GM18868 (cell line): ENCODE measurements around the gene MAMDC2.

ENCODE experiments used
- ATAC-seq: cut with Tn5 transposase; IDR thresholded peaks from one replicate; pipeline ENCODE4 v1.9.1; 2021; ENCODE audit warnings: mild to moderate bottlenecking, moderate library complexity; ENCODE audit not compliant: unreplicated experiment

The MAMDC2 gene

DNA sequence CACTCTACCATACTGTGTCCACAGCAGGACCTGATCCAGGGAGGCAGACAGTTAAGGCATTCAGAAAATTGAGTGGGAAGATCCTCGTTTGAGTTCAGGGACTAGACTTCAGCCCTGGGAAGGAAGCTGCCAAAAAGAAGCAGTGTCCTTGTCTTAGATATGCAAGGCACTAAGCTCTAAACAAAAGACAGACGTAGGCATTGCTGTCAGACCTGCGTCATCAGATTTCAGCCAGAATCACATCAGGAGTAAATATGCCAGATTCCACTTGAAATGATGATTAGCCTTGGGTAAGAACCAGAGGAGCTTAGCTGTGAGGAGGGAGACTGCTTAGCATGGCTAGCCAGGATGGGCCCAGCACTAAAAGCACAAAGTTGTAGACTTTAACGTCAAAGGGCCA lies 56.7 kb downstream of the MAMDC2 start:
- no peak for ATAC-seq

DNA sequence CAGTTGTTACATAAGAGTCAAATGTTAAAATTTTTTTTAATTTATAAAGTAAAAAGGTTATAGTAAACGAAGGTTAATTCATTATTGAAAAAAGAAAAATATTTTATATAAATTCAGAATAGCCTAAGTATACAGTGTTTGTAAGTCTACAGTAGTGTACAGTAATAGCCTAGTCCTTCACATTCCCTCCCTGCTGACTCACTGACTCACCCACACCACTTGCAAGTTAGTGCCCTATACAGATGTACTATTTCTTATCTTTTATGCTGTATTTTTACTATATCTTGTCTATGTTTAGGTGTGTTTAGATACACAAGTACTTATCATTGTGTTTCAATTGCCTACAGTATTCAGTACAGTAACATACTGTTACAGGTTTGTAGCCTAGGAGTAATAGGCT lies 57.6 kb downstream of the MAMDC2 start:
- ATAC-seq: no peak

DNA sequence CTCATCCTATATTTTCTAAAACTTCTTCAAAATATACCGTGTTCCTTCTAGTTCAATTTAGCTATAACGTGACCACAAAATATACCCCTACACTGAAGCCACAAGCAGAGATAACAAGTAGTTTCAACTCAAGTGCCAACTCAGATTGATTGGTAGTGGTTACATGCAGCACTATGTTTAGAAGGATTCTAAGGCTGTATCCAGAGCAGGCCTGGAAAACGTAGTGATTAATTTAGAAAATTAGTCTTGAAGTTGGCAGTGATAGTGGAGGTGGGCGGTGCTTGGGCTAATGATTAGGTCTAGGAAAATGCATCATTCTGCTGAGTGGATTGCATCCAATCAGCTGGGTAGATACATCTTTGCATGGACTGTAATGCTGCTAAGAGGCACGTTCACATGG lies 61.5 kb downstream of the MAMDC2 start:
- ATAC-seq: no peak

DNA sequence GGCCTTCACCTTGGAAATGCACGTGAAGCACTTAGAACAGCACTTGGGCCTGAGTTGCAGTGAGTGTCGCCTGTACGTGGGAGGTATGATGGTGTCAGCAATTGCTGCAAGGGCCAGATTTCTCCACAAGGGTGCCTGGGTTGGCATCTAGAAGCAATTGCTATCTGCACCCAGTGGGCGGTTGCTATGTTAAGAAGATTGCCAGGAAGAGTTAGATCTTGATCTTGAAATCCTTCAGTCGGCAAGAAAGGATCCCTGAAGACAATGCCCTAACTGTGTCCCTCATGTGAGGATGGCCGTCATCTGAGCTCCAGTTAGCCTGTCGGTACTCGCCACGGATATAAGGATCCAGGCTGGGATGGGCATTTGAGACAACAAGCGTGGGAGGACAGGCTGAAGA lies 62.9 kb downstream of the MAMDC2 start:
- ATAC-seq: no peak

DNA sequence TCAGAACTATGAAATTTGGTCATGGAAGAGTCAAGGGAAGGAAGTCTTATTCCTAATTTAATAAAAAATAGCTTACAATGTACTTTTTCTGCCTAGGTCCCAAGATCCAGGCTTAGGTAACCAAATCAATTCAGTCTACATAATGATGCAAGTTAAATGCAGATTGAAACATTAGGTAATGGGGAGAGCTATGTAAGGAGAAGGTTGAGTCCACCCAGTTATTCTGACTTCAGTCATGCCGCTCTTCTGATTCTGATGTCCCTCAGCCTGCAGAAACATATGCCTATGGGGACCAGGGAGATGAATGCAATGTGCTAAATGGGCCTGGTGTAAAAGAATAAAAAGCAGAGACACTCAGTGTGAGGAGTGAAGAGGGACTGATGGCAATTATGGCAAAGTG lies 63.9 kb downstream of the MAMDC2 start:
- no peak for ATAC-seq

DNA sequence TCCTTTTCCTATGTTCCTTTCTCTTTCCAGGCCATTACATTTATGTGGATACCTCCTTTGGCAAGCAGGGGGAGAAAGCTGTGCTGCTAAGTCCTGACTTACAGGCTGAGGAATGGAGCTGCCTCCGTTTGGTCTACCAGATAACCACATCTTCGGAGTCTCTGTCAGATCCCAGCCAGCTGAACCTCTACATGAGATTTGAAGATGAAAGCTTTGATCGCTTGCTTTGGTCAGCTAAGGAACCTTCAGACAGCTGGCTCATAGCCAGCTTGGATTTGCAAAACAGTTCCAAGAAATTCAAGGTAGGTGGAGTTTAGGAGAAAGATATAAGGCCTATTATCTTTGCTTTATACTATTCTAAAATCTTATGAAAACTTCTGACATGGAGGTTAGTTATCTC lies 64.5 kb downstream of the MAMDC2 start:
- no peak for ATAC-seq

DNA sequence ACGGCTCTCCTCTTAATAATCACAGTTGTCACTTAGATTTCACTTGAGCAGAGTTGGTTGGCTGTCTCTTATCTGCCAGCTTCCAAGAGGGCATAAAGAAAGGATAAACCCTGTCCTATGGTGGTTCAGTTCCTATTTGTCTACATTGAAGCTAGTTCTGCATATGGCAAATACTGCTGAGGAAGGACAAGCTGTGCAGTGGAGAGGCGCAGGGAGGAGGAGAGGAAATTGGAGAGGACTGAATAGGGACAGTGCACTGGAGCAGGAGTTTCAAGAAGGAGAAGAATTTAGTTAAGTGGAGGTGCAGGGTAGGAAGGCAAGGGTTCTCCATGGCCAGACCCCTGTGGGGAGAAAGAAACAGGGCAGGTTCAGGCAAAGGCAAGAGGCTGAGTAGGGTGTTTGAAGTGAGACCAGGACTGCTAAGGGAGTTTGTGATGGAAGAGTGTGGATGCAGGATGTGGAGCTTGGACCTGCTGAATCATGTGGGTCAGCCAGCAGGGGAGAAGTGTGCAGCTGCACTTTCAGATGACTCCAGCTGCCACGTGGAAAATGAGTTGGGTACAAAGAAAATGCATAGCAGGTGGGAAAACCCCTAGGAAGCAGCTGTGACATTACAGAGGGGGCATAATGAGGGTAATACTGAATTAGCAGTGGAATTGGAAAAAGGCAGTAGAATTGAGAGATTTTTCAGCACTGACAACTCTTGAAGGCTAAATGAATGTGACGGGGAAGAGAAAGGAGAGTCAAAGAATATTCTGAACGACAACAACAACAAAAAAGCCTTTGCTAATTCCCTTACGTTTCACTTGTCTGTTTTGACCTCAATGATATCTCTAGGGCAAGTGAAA lies 66.8 kb downstream of the MAMDC2 start:
- ATAC-seq: peak; percentile 36

DNA sequence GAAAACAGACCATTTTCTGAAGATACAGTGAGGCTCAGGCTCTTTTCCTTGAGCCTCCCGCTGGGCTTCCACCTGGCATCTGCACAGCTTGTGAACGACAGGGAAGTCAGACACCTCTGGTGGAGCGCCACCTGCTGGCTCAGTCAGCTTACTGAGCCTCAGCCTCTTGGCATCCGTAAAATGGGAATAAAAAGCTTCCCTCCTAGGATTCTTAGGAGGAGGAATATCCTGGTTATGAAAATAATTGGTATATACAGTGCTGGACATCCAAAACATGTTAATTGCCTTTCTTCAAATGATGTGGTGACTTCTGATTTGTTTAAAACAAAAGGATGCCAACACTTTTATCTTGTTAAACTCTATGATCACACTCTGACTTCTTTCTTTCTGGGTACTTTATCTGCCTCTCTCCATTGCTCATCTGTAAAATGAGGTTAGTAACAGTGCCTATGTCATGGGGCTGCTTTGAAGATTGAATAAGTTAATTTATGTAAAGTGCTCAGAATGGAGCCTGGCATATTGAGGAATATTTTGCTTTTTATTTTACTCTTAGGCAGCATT lies 67.5 kb downstream of the MAMDC2 start:
- ATAC-seq: peak; percentile 79

DNA sequence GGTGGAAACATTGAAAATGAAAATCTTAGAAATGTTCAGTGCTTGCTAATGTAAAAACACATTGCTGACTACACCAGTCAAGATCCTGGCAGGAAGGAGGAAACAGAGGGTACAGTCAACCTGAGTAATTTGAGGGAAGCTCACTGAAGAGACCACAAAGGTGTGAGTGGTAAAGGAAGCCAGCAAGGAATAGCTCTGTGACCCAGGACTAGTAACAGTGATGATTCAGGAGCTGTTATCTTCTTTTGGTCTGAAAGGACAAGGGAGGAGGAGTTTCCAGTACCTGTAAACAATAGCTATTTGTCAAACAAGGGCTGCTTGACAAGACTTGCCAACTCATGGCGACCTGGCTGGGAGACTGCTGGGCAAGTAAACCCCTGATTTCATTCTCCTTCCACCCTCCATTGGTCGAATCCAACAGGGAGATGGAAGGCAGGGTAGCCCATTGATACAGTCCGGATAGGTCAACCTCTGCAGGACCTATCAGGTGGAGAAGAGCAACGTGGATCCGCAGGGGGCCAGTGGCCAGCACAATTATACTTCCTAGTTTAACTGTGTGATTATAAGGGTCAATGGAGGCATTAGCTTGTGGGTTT lies 68.1 kb downstream of the MAMDC2 start:
- ATAC-seq: no peak

DNA sequence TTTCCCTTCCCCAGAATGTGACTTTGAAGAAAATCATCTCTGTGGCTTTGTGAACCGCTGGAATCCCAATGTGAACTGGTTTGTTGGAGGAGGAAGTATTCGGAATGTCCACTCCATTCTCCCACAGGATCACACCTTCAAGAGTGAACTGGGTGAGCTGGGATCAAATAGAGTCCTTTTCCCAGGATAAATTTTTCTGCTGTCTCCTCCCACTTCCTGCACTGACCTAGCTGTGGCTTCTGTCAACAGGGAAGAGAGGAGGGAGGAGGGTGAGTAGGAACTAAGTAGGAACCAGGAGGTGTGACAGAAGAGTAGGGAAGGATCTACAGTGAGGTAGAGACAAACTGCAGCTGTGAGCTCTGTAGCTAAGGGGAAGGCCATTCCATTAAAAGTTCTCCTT lies 69.3 kb downstream of the MAMDC2 start:
- ATAC-seq: no peak

DNA sequence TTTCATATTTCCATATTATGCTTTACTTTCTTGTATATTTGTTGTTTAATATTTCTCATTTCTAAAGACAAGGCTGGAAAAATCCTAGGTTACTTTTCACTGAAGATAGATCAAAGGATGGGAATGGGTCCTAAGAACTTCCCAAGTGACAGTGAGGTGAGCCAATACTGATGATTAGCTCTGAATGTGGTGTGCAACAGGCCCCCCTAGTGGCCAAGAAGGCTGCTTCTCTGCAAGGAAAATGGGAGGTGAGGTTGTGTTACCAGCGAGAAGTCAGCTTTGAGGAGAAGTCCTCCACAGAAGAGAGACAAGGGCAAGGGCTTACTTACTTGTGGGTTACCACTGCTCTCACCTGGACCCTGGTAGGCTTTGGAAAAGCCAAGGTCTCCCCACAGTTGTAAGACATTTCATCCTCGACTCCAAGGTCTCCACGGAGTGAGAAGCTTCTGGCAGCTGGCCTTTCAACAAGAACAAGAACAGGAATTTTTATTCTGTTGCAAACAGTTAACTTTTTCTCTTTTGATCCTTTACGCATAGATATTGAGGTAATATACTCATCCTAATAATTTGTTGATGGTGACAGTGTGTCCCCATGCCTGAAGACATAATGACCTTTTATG lies 69.9 kb downstream of the MAMDC2 start:
- peak; percentile 81 for ATAC-seq

DNA sequence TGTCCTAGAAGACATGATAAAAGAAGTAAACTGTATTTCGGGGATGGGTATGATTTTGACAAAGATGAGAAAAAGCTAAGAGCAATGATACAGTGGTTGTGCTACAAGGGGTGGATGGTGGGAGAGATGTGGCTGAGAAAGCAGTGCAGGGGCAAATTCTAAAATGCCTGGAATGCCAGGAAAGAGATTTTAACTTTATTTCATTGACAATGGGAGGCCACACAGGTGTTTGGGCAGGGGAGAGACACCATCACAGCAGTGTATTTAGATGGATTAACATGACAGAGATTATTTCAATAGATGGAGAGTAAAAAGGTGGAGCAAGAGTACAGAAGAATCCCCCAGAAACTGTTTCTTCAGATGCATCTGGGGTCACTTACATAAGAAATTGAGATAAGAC lies 71.2 kb downstream of the MAMDC2 start:
- ATAC-seq: no peak

DNA sequence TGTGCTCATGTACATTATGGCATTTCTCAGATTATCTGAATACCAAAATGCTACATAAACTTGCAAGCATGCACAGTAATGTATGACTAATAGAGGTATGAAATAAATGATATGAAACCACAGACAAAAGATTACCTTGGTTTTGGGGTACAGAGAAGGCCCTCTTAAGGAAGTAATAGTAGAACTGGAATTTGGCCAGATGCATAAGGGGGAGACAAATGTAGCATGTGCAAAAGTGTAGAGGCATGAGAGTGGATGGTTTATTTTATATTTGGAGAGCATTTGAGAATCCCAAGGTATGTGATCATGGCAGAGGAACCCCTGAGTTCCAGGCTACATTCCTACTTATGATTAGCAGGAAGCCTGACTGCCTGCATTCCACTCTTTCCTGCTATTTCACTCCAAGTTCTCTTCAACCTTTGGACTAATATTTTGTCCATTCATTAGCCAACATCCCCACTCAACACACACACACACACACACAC lies 74.2 kb downstream of the MAMDC2 start:
- ATAC-seq: no peak

DNA sequence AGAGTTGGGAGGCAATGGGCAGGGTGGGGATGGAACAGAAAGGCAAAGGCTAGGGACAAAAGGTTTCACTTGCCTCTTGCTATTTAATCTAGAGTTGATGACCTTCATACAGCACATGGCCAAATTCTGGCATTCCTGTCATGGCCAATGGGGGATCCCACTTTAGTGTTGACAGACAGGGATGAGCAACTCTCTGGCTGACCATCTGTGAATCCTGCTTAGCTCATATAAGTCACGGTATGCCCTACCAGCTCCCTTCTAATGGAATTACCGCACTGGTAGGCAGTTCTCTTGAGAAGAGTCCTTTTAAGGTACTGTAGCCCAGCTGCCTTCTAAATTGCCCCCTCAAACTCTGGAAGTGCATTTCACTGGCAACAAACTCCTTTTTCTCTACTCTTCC lies 76.1 kb downstream of the MAMDC2 start:
- ATAC-seq: no peak

DNA sequence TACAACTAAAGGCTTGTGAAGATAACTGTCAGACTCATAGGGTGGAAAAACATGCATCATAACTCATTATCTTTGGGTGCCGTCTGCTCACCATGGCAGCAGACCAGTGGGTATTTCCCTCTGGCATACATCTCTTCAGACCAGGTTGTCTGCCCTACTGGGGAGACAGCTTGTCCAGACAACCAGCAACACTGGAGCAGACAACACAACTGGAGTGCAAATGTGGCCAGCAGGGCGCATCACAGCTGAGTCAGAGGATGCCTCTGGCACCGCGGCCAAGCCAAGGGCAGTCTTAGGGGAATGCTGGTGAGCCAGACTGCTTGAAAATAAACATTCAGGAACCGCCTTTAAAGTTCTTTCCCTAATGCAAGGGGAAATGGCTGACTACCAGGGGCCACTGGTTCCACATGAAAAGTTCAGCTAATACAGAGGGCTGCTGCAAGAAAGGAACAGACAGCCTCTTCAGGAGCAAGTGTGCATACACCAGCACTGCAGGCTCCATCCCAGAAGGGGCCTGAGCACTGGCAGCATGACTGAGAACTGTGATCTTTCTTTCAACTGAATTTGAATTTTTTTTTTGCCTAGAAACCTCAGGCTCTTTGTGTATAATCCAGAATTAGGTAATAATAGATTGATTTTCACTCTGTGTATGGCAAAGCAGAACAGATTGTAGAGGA lies 77.3 kb downstream of the MAMDC2 start:
- ATAC-seq: no peak

DNA sequence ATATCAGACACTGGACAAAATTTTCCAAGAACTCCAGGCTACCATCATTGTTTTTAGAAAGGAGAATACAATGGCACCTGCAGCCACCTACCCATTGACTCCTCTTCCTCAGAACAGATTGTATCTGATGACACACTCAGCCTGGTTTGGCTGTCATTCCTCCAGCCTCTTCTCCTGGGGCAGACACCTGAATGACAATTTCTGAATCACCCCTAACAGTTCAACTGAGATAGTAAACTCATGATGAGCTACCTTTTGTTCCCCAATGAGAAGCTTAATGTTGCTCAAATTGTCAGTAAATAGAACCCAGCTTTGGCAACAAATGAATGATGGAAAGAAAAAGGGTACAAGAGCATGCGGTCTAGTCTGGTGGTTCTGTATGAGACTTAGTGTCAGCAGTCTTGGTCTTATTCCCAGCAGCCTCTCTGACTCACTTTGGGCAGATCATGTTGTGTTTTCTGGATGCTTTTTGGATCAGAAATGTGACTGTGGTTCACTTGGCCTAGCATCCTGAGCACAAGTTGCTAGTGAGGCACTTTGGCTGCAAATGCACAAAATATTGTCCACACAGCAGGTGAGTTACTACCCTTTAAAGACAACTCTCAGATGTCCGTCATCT lies 78.3 kb downstream of the MAMDC2 start:
- ATAC-seq: no peak

DNA sequence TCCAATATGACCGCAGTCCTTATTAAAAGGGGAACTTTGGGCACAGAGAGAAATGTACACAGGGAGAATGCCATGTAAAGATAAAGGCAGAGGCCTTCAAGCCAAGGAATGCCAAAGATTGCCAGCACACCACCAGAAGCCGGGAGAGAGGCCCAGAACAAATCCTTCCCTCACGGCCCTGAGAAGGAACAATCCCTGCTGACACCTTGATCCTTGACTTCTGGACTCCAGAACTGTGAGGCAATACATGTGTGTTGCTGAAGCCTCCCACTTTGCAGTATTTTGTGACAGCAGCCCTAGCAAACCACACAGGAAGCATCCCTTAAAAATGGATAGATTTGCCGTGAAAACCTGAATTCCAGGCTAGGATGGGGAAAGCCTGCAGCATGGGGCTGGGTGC lies 80.0 kb downstream of the MAMDC2 start:
- ATAC-seq: no peak

DNA sequence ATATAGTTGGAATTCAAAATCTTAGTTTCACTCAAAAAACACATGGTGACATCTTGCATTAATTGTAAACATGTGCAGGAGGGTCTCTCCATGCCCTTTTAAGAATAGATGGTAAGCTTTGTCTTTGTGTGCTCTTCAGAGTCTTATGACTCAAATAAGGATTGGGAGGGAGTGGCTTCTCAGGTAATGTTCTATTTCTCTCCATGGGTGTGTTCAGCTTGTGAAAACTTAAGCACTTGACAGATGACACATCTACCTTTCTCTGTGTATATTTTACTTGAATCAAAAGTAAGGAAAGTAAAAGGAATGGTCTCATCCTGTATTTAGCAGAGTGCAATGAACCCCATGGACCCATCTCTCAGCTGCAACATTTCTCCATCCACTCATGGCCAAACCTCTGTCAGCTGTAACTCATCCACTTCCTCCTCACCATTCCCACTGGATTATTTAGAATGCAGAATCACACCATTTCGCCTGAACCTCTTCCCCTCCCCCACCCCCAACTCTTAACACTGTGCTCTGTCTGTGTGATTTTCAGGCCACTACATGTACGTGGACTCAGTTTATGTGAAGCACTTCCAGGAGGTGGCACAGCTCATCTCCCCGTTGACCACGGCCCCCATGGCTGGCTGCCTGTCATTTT lies 82.1 kb downstream of the MAMDC2 start:
- no peak for ATAC-seq

DNA sequence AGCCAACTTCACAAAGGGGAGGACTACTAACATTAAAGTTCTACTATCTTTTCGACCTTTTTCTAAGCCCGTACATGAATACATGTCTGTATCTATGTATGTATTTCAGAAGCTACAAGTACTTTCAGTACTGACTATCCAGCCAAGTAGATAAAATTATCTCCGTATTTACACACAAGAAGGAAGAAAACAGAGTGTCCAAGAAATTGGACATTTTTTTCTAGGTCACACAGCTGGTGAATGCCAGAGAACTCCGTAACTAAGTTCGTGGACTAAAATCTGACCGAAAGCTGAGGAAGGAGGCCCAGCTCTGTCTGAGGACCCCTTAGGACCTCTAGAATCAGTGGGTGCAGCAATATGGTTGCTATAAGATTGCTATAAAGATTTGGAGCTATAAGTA lies 83.4 kb downstream of the MAMDC2 start:
- no peak for ATAC-seq
